ENCODE results near the gene TAS2R10. TPM values are rescaled to one million over a fixed set of nuclear protein-coding genes. Genes with fewer than 3 reads are reported as not detected.

The TAS2R10 gene
- total RNA-seq, 1 experiment from 2014 or later: 2.2 TPM

GRCh38 chr12:10853776-10854175 lies 27.6 kb upstream of the TAS2R10 start:
- Histone ChIP-seq H3K9me2 (ENCODE audit: insufficient read depth) (no peaks in the 10 kb centered on the region), H3K27ac (no peak overlapping the region), H3K4me2 (no peak overlapping the region), H3K9me3 (ENCODE audit: insufficient read depth, low read depth) (peaks cover 12% of the 10 kb centered on the region), H3F3A (ENCODE audit: insufficient read depth, low read depth) (no peaks in the 10 kb centered on the region; the same call in 1 of the 2 replicates), H3K27me3 (ENCODE audit: insufficient read depth, low read depth) (no peaks in the 10 kb centered on the region), H3K4me3 (no peak overlapping the region), H3K79me2 (ENCODE audit: low read depth) (no peaks in the 10 kb centered on the region), H3K4me1 (replicated peaks; ENCODE audit: insufficient read depth) (no peaks in the 10 kb centered on the region), H3K36me3 (ENCODE audit: low read depth) (no peaks in the 10 kb centered on the region), H2AFZ (no peak overlapping the region), H4K20me1 (ENCODE audit: insufficient read depth) (no peaks in the 10 kb centered on the region)
- BruUV-seq (replicated peaks): no TSS peak
- CTCF ChIA-PET: no interaction called here
- DNase-seq: no peak
- POLR2A ChIA-PET (ENCODE audit: unreplicated experiment): no interaction called here
- intact Hi-C loops (cut with micrococcal nuclease; ENCODE audit: unreplicated experiment): no loop called here
- no peak for TF ChIP-seq EZH2 (IDR thresholded peaks at IDR 0.05; ENCODE audit: low read depth)
- no peak for TF ChIP-seq CTCF (conservative IDR thresholded peaks at IDR 0.05)

GRCh38 chr12:10851243-10851858 lies 25.2 kb upstream of the TAS2R10 start:
- Histone ChIP-seq H3K79me2 (ENCODE audit: low read depth) (no peaks in the 10 kb centered on the region), H2AFZ (no peak overlapping the region), H3K9me2 (ENCODE audit: insufficient read depth) (no peaks in the 10 kb centered on the region), H3K36me3 (ENCODE audit: low read depth) (no peaks in the 10 kb centered on the region), H4K20me1 (ENCODE audit: insufficient read depth) (no peaks in the 10 kb centered on the region), H3K4me2 (no peak overlapping the region), H3K27me3 (ENCODE audit: insufficient read depth, low read depth) (no peaks in the 10 kb centered on the region), H3K4me3 (no peak overlapping the region), H3F3A (ENCODE audit: insufficient read depth, low read depth) (no peaks in the 10 kb centered on the region), H3K27ac (no peak overlapping the region), H3K4me1 (replicated peaks; ENCODE audit: insufficient read depth) (no peaks in the 10 kb centered on the region), H3K9me3 (ENCODE audit: insufficient read depth, low read depth) (peaks cover 8% of the 10 kb centered on the region)
- intact Hi-C loops (cut with micrococcal nuclease; ENCODE audit: unreplicated experiment): no loop called here
- no peak for DNase-seq
- BruUV-seq (replicated peaks): no TSS peak
- ChIA-PET POLR2A (ENCODE audit: unreplicated experiment) (no interaction called here), CTCF (no interaction called here)
- no peak for TF ChIP-seq EZH2 (IDR thresholded peaks at IDR 0.05; ENCODE audit: low read depth)
- no peak for TF ChIP-seq CTCF (conservative IDR thresholded peaks at IDR 0.05)

GRCh38 chr12:10849425-10849878 lies 23.3 kb upstream of the TAS2R10 start, which contains the start of gene PRR4:
Gene PRR4 (minus strand): TSS chr12:10849475. CDS start chr12:10849437, 38 bp downstream.
- CTCF ChIA-PET: no interaction called here
- TF ChIP-seq CTCF (conservative IDR thresholded peaks at IDR 0.05) (no peak), EZH2 (IDR thresholded peaks at IDR 0.05; ENCODE audit: low read depth) (no peak)
- H3K9me3 ChIP-seq (ENCODE audit: insufficient read depth, low read depth): no peaks in the 10 kb centered on the region

More at GRCh38 chr12:10849425-10849878, 23.3 kb upstream of the TAS2R10 start, which contains the start of gene PRR4:
- no peaks in the 10 kb centered on the region for H3K79me2 ChIP-seq (ENCODE audit: low read depth)
- H3F3A ChIP-seq (ENCODE audit: insufficient read depth, low read depth): no peaks in the 10 kb centered on the region
- intact Hi-C loops (cut with micrococcal nuclease; ENCODE audit: unreplicated experiment): no loop called here
- POLR2A ChIA-PET (ENCODE audit: unreplicated experiment): interaction anchor here (0.6 kb wide), 1 partner anchor 724 kb away, joined by 3 read pairs; no protein-coding TSS in a partner anchor
- no TSS peak for BruUV-seq (replicated peaks)
- no peaks in the 10 kb centered on the region for H3K36me3 ChIP-seq (ENCODE audit: low read depth)
- no peak within 1 kb of the TSS for H2AFZ ChIP-seq
- no peak within 1 kb of the TSS for H3K27ac ChIP-seq
- H3K4me1 ChIP-seq (replicated peaks; ENCODE audit: insufficient read depth): no peaks in the 10 kb centered on the region
- H3K4me2 ChIP-seq: no peak within 1 kb of the TSS
- H3K27me3 ChIP-seq (ENCODE audit: insufficient read depth, low read depth): no peaks in the 10 kb centered on the region
- no peak within 1 kb of the TSS for H3K4me3 ChIP-seq
- DNase-seq: no peak
- H3K9me2 ChIP-seq (ENCODE audit: insufficient read depth): no peaks in the 10 kb centered on the region
- no peaks in the 10 kb centered on the region for H4K20me1 ChIP-seq (ENCODE audit: insufficient read depth)

Data from PC-9 (cell line).